Muscle of leg (tissue), 11 donors: Measurements from ENCODE around the gene SEMA4D. TPM values are rescaled to one million over a fixed set of nuclear protein-coding genes. Genes with fewer than 3 reads are reported as not detected.

Experiments
- DNase-seq: peaks from one replicate; pipeline ENCODE4 v3.0.0; 2013
- H3K27ac ChIP-seq: one replicate; pipeline ENCODE4 v1.5.1; 2013; ENCODE audit warnings: mild to moderate bottlenecking, low read length, control low read depth
- H3K27me3 ChIP-seq: one replicate; pipeline ENCODE4 v1.6.1; 2013; ENCODE audit warnings: low read length; ENCODE audit not compliant: control insufficient read depth, insufficient read depth
- H3K36me3 ChIP-seq: one replicate; pipeline ENCODE4 v1.6.1; 2013; ENCODE audit warnings: low read length; ENCODE audit not compliant: control insufficient read depth, insufficient read depth
- H3K4me1 ChIP-seq: one replicate; pipeline ENCODE4 v1.6.1; 2013; ENCODE audit warnings: low read length; ENCODE audit not compliant: control insufficient read depth, insufficient read depth
- H3K4me3 ChIP-seq: one replicate; pipeline ENCODE4 v1.5.1; 2013; ENCODE audit warnings: low read length, control low read depth
- H3K9me3 ChIP-seq: replicated peaks from 2 replicates; pipeline ENCODE4 v1.6.1; 2013; ENCODE audit warnings: low read depth, low read length; ENCODE audit not compliant: control insufficient read depth
- WGBS: methylation state at CpG from one replicate; pipeline ENCODE4 v1.1.5; 2013; ENCODE audit warnings: missing lambda C conversion rate; ENCODE audit not compliant: insufficient coverage; 5-methylcytosine and 5-hydroxymethylcytosine counted together
- polyA plus RNA-seq, 8 donors: library from polyadenylated mRNA; unstranded; fragments of 120-200 nt; gene quantifications; one replicate each; pipeline versions ENCODE4 v1.2.1 to v1.2.3, GENCODE V29; 2013; ENCODE audit warnings: inconsistent platforms in 1 of 8, low replicate concordance in 1 of 8; ENCODE audit not compliant: insufficient read length in 8 of 8, insufficient read depth in 1 of 8
- total RNA-seq: library from RNA; stranded (reverse); fragments of 120-200 nt; gene quantifications from one replicate; pipeline ENCODE4 v1.2.4, GENCODE V29; 2013

The SEMA4D gene
- total and polyA plus RNA-seq, 9 donors, result 12.4 to 25.3 (median 17.2) TPM

DNA sequence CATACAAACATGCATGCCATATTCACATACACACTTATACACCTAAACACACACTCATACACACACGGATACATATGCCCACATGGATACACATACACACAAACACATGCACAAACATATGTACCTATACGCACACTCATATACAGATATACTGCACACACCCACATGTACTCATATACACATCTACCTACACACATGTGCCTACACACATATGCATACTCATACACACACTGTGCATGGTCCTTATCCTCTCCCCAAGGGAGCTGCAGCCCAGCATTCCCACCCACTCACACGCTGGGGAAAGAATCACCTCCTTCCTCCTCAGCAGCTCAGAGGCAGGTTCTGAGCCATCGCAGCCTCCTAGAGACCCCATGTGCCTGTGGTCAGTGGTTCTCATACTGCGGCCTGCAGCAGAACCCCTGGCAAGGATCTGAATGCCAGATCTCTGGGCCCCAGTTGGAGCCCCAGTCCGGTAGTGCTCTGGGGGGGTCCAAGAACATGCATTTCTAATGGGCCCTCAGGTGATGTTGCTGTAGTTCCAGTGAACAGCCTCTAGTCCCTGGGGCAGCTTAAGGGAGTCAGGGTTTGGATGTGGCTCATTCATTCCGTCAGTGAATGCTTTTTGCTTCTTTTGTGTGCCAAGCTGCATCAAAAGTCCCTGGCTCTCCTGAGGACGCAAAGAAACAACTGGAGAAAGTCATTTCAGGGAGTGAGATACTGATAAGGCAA is 39.0 kb downstream of the SEMA4D start:
- no peak for DNase-seq
- no peaks in the 10 kb centered on the region for H3K27me3 ChIP-seq
- H3K4me1 ChIP-seq, result no peaks in the 10 kb centered on the region

DNA sequence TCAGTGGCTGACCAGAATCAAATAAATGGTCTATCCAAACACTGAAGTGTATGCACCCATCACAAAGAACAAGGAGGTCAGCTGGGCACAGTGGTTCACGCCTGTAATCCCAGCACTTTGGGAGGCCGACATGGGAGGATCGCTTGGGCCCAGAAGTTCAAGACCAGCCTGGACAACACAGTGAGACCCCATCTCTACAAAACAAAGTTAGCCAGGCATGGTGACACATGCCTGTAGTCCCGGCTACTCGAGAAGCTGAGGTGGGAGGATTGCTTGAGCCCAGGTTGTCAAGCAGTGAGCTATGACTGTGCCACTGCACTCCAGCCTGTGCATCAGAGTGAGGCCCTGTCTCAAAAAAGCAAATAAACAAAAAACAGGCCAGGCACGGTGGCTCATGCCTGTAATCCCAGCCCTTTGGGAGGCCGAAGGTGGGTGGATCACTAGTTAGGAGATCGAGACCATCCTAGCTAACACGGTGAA is 40.5 kb downstream of the SEMA4D start:
- no peak overlapping the region for H3K27ac ChIP-seq
- no peaks in the 10 kb centered on the region for H3K4me1 ChIP-seq
- no peaks in the 10 kb centered on the region for H3K9me3 ChIP-seq
- no peaks in the 10 kb centered on the region for H3K27me3 ChIP-seq
- DNase-seq, result no peak
- 91% methylated on average over 4 of the region's 9 CpGs for WGBS
- H3K4me3 ChIP-seq, result no peak overlapping the region
- peaks cover 17% of the 10 kb centered on the region for H3K36me3 ChIP-seq

More for the DNA sequence above, 39.0 kb downstream of the SEMA4D start:
- Histone ChIP-seq H3K27ac (no peak overlapping the region), H3K36me3 (peaks cover 12% of the 10 kb centered on the region), H3K4me3 (no peak overlapping the region), H3K9me3 (no peaks in the 10 kb centered on the region)
- WGBS, result 63% methylated on average over 7 of the region's 8 CpGs

DNA sequence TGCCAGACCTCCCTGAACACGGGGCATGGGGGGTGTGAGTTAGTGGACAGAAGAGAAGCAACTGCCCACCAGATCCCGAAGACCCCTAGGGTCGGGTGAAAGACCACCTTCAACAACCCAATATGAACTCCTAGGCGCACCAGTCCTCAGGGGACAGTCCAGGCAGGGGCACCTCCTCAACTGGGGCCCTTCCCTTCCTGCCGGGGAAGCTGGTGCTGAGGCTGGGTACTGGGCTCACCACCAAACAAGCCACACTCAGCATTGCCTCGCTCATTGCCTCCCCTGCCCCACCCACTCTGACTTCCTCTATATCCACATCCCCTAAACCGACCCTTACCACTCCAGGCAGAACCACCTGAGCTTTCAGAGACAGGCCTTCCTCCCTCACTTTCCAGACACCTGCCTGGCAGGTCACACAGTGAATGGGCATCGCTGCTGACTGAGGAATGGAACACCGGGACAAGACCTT is 42.5 kb downstream of the SEMA4D start:
- no peak for DNase-seq
- 88% methylated on average over 7 of the region's 9 CpGs for WGBS
- H3K36me3 ChIP-seq, result peaks cover 17% of the 10 kb centered on the region
- H3K4me1 ChIP-seq, result no peaks in the 10 kb centered on the region
- no peaks in the 10 kb centered on the region for H3K27me3 ChIP-seq
- no peak overlapping the region for H3K4me3 ChIP-seq
- no peaks in the 10 kb centered on the region for H3K9me3 ChIP-seq
- no peak overlapping the region for H3K27ac ChIP-seq

DNA sequence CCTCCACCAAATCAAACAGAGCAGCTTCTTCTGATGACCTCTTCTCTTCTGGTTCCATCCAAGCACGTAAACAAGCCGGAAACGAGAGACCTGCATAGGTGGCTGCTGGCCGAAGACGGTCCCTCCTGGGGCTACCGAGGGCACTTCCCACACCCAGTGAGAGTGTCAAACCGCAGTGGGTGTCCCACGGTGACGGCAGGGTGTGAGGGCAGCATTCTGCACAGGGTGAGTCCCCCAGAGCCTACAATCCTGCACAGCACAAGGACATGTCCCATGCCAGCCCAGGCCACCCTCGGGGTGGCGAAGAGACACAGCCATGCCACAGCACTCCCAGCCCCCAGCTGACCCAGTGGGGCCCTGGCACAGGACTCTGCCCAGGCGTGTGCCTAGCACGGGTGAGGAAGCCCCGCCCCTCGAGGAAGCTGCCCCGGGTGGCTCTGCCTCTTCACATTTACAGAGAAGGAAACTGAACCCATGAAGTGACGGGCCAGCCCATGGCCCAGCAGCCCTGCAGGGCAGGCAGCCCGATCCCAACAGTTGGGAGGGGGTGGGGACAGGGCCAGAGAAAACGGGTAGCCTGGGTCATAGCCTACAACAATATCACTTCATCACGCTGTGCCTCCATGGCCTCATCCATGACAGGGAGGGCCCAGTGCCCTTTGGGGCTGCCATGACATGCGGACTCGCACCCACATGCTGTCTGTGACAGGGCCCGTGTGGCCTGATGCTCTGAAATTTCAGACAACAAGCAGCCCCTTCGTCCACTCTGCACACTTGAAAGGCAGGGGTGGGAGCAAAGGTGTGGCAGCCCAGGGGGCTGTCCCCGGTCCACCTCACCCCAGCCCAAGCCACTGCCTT is 43.2 kb downstream of the SEMA4D start:
- H3K27ac ChIP-seq, result no peak overlapping the region
- DNase-seq, result no peak
- no peaks in the 10 kb centered on the region for H3K9me3 ChIP-seq
- peaks cover 17% of the 10 kb centered on the region for H3K36me3 ChIP-seq
- WGBS, result 95% methylated on average over 17 of the region's 25 CpGs
- H3K27me3 ChIP-seq, result no peaks in the 10 kb centered on the region
- H3K4me3 ChIP-seq, result no peak overlapping the region
- H3K4me1 ChIP-seq, result no peaks in the 10 kb centered on the region

DNA sequence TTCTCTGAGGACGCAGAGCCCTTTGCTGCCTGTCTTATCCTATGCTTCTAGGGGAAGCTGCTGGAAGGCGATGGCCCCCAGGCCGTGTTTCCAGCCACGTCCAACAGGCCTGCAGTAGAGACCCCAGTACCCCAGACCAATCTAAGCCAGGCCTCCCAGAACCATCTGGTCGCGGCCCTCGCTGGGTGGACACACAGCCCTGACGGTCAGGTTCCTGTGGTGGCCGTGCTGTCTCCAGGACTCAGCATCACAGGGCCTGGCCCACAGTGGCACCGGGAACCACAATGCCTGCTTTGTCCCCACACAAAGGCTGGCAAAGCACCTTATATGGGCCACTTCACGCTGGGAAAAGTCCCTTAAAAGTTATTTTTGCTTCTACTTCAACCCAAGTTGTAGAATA is 44.5 kb downstream of the SEMA4D start:
- Histone ChIP-seq H3K4me1 (no peaks in the 10 kb centered on the region), H3K4me3 (no peak overlapping the region), H3K27ac (no peak overlapping the region), H3K36me3 (peaks cover 20% of the 10 kb centered on the region), H3K27me3 (no peaks in the 10 kb centered on the region), H3K9me3 (no peaks in the 10 kb centered on the region)
- no peak for DNase-seq
- WGBS, result 91% methylated on average over 7 of the region's 11 CpGs

DNA sequence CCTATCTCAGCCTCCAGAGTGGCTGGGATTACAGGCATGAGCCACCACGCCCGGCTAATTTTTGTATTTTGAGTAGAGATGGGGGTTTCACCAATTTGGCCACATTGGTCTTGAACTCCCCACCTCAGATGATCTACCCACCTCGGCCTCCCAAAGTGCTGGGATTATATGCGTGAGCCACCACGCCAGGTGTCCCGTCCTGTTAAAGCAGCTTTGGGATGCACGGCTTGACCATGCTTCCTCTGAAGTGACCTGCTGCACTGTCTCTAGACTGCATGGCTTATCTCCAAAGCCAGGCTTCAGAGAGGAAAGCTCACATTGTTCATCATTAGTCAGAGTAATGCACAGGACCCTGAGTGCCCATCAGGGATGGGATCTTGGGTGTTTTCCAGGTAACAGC is 45.4 kb downstream of the SEMA4D start:
- 77% methylated on average over 5 of the region's 7 CpGs for WGBS
- Histone ChIP-seq H3K36me3 (peaks cover 20% of the 10 kb centered on the region), H3K9me3 (no peaks in the 10 kb centered on the region), H3K4me1 (no peaks in the 10 kb centered on the region), H3K27ac (no peak overlapping the region), H3K27me3 (no peaks in the 10 kb centered on the region), H3K4me3 (no peak overlapping the region)
- no peak for DNase-seq

DNA sequence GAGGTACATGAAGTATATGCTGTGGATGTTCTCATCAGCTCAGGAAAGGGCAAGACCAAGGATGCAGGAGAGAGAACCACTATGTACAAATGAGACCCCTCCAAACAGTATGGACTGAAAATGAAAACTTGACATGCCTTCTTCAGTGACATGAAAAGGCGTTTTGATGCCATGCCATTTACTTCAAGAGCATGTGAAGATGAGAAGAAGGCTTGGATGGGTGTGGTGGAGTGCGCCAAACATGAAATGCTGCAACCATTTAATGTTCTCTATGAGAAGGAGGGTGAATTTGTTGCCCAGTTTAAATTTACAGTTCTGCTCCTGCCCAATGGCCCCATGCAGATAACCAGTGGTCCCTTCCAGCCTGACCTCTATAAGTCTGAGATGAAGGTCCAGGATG is 47.7 kb downstream of the SEMA4D start:
- no peaks in the 10 kb centered on the region for H3K4me1 ChIP-seq
- no peak for DNase-seq
- no CpG with 5 or more reads among the region's 2 CpGs for WGBS
- H3K27me3 ChIP-seq, result no peaks in the 10 kb centered on the region
- H3K9me3 ChIP-seq, result no peaks in the 10 kb centered on the region
- H3K36me3 ChIP-seq, result peaks cover 17% of the 10 kb centered on the region
- no peak overlapping the region for H3K27ac ChIP-seq
- no peak overlapping the region for H3K4me3 ChIP-seq

DNA sequence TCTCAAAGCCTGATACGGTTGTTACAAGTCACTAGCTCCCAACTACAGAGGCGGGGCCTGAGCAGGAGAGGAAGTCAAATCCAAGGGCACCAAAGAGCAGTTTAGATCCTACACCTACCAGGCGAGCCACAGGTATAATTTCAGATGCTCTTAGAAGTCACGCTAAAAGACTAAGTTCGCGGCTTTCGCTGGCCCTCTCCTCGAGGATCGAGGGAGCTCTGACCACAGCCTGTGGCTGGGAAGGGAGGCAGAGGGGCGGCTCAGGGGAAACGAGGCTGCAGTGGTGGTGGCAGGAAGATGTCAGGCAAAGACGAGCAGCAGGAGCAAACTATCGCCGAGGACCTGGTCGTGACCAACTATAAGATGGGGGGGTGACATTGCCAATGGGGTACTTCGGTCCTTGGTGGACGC is 48.6 kb downstream of the SEMA4D start:
- Histone ChIP-seq H3K9me3 (no peaks in the 10 kb centered on the region), H3K27me3 (no peaks in the 10 kb centered on the region), H3K27ac (no peak overlapping the region), H3K36me3 (peaks cover 12% of the 10 kb centered on the region), H3K4me1 (no peaks in the 10 kb centered on the region), H3K4me3 (no peak overlapping the region)
- WGBS, result 79% methylated on average over 16 of the region's 17 CpGs
- no peak for DNase-seq

DNA sequence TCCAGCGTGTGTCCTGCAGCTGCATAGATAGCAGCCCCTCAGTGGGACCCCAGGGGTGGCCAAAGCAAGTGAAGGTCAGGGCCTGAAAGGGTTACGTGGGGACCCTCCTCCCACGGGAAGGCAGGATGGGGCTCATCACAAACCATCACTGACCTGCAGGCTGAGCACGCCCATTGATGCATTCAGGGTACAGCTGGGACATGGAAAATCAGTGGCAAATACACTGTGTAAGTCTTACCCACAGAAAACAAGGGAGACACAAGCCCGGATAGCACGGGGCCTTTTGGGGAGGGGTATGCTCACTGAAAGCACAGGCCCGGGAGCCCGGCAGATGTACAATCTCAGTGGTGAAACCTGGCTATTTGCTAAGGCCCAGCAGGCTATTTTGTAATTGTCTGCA is 49.1 kb downstream of the SEMA4D start:
- Histone ChIP-seq H3K4me3 (no peak overlapping the region), H3K27me3 (no peaks in the 10 kb centered on the region), H3K4me1 (no peaks in the 10 kb centered on the region), H3K27ac (no peak overlapping the region), H3K9me3 (no peaks in the 10 kb centered on the region), H3K36me3 (peaks cover 7% of the 10 kb centered on the region)
- WGBS, result 57% methylated on average over 8 of the region's 8 CpGs
- no peak for DNase-seq

DNA sequence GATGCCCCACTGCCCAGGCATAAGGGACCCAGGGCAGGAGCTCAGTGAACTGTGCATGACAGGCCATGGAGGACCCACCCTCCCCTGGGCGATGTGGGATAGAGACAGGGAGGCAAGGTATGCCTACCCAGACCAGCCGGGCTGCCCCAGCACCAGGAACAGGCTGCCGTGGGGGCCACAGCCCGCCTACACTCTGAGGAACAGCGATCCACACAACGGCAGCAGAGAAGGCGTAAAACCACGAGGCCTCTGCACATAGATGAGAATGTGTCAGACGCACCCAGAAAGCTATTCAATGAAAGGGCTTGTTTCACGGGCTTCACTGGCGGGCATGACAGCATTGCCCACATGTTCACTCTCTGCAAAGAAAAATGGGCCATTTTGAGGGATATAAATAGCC is 49.5 kb downstream of the SEMA4D start:
- H3K4me3 ChIP-seq, result no peak overlapping the region
- no peak for DNase-seq
- peaks cover 7% of the 10 kb centered on the region for H3K36me3 ChIP-seq
- no peaks in the 10 kb centered on the region for H3K9me3 ChIP-seq
- WGBS, result 65% methylated on average over 11 of the region's 11 CpGs
- peaks cover under 1% of the 10 kb centered on the region for H3K4me1 ChIP-seq
- no peak overlapping the region for H3K27ac ChIP-seq
- no peaks in the 10 kb centered on the region for H3K27me3 ChIP-seq
